NCI-H345 (cell line): ENCODE data around the gene HTR6.
A peak's percentile ranks its signal among the peaks of the same experiment; 100 is the strongest.

Experiments
- DNase-seq: peaks from one replicate; lab custom pipeline; 2025; lab: John Stamatoyannopoulos, UW

Gene HTR6

GRCh38 chr1:19688041-19688842 lies 23.6 kb downstream of the HTR6 start:
- DNase-seq: no peak

DNA sequence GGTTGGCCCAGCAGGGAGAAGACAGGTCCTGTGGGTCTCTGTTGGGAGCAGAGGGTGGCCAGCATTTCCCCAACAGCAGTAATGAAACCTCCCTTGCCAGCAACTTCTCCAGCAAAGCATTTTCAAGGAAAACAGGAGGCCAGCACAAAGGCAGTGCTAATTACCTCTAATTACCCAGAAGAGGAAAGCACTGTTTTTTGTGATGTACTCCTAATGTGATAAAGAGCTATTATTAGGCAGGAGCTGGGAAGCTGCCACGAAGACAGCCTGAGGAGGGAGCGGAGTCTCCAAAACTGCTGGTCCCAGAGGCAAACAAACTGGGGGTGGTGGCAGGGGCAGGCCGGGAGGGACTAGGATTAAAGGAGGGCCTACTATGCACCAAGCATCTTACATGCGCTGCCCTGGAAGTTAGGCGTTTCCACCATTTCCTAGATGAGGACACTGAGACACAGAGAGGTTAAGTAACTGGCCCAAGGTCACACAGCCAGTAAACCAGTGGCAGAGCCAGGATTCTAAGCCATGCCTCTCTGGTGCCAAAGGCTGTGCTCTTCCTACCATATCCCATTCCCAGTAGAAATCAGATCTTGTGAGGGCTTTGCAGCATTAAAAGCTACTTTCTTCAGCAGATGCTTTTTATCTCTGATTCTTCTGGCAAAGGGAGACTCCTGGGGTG lies 24.5 kb downstream of the HTR6 start:
- no peak for DNase-seq

DNA sequence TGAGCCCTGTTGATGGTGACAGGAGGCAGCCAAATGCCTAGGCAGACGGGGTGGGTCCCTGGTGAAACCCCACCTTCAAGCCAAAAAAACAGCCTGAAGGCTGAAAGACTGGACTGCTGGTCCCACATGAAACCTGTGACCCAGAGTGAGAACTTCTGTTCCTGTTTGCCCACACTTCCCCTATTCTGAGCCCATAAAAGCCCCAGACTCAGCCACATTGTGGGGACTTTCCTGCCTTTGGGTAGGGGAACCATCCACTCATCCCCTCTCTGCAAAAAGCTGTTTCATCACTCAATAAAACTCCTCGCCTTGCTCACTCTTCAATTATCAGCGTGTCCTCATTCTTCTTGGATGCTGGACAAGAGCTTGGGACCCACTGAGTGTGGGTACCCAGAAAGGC lies 25.2 kb downstream of the HTR6 start:
- DNase-seq: no peak

DNA sequence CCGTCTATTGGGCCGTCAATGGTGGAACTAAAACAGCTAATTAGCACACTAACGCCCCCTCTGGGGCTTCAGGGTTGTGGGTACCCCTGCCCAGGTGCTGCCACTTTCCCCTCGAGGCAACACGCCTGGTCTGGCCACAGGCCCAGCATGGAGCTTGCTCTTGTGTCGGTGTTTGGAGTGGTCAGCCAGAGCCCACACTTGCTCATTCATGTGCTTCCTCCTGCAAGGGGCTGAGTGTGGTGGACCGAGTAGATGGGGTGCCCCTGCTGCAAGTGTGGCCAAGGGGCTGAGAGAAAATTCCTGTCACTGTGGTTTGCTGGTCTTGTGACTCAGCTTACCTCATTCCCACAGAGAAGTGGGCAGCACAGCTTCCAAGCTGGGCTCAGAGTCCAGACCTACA lies 25.7 kb downstream of the HTR6 start:
- DNase-seq: no peak

GRCh38 chr1:19694298-19694697 lies 29.6 kb downstream of the HTR6 start:
- DNase-seq: no peak

GRCh38 chr1:19695772-19696171 lies 31.1 kb downstream of the HTR6 start:
- DNase-seq: no peak

- DNase-seq: no peak
Measured at GRCh38 chr1:19696820-19697219, 32.1 kb downstream of the HTR6 start.

DNA sequence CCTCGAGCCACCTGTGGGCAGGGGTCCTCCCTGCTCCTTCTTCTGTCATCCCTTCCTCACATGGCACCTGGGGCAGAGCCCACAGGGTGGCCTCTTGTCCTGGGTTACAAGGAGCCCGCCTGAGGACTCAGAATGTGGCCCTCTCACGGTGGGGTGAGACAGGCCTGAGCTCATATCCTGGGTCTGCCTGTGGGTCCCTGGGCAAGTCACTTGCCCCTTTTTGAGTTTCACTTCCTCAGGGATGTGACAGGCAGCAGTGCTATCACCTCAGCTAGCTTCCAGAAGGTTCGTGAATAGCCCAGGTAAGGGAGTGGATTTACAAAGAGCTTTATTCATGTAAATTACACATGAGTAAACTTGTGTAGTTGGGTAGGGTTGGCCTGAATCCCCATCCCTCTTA lies 33.5 kb downstream of the HTR6 start:
- no peak for DNase-seq

DNA sequence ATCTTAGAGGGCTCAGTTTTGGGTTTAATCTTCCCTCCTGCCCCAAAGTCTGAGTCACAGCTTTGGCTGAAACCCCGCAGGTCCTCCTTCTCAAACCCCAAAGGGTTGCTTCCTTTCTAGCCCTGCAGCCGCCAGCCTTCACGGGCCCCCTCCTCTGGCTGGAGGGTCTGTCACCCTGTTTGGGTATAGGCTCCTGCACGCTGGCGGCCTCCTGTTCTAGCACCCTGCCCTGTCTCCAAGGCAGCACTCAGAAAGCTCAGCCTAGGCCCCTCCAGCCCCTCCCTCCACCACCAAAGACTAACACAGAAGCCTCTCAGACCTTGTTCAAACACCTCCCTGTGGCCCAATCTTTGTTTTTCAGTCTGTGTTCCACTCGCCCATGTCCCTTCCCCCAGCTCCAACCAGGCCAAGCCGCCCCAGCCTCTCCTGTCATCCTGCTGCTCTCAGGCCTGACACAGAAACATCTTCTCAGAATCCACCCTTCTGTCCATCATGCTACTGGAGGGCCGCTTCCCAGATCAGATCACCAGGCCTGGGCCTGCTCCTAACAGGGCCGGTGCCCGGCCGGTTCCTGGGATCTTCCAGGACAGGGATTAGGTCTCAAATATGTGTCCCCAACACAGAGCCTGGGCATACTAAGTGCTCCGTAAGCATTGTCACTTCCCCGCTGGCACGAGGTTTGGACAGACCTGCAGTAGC lies 35.6 kb downstream of the HTR6 start:
- no peak for DNase-seq

GRCh38 chr1:19703280-19703679 lies 38.6 kb downstream of the HTR6 start:
- no peak for DNase-seq

DNA sequence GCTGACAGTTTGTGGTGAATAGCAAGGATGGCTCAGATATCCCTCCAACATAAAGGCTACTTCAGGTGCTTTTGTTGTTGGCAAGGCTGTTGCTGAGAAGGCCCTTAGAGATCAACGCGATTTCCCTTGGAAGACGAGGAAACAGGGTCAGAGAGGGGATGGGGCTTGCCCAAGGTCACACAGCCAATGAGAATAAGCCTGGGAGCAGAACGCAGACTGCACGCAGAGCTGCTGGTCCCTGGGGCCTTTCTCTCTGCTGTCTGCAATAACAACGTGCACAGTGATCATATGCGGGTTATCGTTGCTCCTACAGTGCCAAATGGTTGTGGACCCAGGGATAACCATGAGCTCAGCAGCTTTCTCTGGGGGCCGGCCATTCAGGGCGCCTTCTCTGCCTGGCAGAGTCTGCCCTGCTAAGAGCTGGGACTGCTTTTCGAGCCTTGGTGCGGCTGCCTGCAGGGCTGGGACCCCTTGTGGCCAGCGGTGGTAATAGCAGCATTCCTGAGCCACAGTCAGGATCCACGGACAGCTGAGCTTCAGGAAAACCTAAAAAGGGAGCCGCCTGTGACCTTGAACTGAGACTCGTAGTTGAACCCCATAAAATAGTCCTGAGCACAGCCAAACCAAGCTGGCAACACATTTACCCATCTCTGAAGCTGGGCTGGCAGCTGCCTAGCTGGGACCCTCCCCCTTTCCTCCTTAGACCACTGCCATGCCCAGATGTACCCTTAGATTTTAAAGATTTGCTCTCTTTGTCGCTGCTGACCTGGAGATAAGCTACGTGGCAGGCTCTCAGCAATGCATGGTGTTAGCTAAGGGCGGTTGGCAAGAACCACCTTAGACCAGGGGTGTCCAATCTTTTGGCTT lies 39.8 kb downstream of the HTR6 start:
- DNase-seq: peak; percentile 64

- DNase-seq: no peak
Measured at GRCh38 chr1:19705464-19705863, 40.8 kb downstream of the HTR6 start.

GRCh38 chr1:19706136-19706535 lies 41.5 kb downstream of the HTR6 start:
- DNase-seq: no peak

- DNase-seq: no peak
Measured at GRCh38 chr1:19708567-19709110, 44.0 kb downstream of the HTR6 start.

- DNase-seq: no peak
Measured at GRCh38 chr1:19709260-19709793, 44.7 kb downstream of the HTR6 start.

DNA sequence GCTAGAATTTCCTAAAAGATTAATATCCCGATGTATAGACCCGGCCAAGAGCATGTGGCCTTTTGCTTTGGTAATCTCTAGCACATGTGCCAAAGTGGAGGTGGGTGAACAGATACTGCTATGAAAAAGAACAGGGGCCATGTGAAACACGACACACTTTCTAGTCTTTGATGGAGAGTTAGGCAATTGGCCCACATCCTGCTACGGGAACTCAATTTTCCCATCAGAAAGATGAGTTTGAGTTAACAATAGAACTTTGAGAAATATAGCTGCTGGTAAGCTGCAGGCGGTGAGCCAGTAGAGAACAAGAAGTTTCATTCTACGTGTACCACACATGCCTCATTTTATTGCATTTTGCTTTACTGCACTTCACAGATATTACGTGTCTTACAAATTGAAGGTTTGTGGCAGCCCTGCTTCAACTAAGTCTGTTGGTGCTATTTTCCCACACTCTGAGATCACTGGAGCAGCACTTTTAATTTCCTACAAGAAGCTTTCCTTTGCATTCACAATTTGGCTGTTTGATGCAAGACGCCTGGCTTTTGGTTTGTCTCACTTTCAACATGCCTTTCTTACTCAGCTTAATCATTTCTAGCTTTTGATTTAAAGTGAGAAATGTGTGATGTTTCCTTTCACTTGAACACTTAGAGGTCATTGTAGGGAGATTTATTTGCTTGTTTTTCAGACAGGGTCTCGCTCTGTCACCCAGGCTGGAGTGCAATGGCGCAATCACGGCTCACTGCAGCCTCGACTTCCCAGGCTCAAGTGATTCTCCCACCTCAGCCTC lies 46.3 kb downstream of the HTR6 start:
- no peak for DNase-seq

GRCh38 chr1:19712928-19713327 lies 48.3 kb downstream of the HTR6 start:
- no peak for DNase-seq

- peak; percentile 88 for DNase-seq
Measured at GRCh38 chr1:19715334-19716203, 50.9 kb downstream of the HTR6 start.

DNA sequence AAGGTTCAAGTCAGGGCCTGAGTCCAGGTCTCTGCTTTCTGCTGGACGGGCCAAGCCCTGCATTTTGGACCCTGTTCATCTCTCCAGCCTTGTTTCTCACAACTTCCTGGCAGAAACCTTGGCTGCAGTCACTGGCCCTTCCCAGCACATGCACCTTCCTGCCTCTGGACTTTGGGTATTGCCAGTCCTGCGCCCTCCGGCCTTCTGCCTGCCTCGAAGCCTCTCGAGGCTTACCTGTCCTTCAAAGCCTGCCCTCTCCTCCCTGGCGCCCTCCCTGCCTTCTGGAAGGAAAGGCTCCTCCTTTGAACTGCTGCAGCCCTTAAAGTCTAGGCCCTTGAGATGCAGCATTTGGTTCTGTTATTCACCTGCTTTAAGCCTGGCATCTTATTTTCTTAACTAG lies 52.8 kb downstream of the HTR6 start:
- no peak for DNase-seq

GRCh38 chr1:19720174-19720573 lies 55.5 kb downstream of the HTR6 start:
- no peak for DNase-seq
